GM12865 (cell line): ENCODE data around the gene RAB34.

Experiments
- DNase-seq: peaks from one replicate; pipeline ENCODE4 v3.0.0; 2010; ENCODE audit warnings: low read depth
- H3K4me3 ChIP-seq: 2 replicates; pipeline ENCODE4 v1.5.1; 2011; ENCODE audit warnings: mild to moderate bottlenecking, low read depth, low read length, control low read depth
- CTCF ChIP-seq: IDR thresholded peaks from 2 replicates; pipeline ENCODE4 v1.5.1; 2011; ENCODE audit warnings: low read length, control low read depth, low read depth, inconsistent platforms; ENCODE audit not compliant: insufficient read depth; ENCODE audit errors: missing control alignments

The RAB34 gene

GRCh38 chr17:28748852-28749515, 31.3 kb upstream of the RAB34 start:
- no peak overlapping the region for H3K4me3 ChIP-seq
- TF ChIP-seq CTCF, result no peak
- no peak for DNase-seq

GRCh38 chr17:28747801-28748750, 30.4 kb upstream of the RAB34 start:
- no peak for TF ChIP-seq CTCF
- no peak overlapping the region for H3K4me3 ChIP-seq
- DNase-seq, result no peak

DNA sequence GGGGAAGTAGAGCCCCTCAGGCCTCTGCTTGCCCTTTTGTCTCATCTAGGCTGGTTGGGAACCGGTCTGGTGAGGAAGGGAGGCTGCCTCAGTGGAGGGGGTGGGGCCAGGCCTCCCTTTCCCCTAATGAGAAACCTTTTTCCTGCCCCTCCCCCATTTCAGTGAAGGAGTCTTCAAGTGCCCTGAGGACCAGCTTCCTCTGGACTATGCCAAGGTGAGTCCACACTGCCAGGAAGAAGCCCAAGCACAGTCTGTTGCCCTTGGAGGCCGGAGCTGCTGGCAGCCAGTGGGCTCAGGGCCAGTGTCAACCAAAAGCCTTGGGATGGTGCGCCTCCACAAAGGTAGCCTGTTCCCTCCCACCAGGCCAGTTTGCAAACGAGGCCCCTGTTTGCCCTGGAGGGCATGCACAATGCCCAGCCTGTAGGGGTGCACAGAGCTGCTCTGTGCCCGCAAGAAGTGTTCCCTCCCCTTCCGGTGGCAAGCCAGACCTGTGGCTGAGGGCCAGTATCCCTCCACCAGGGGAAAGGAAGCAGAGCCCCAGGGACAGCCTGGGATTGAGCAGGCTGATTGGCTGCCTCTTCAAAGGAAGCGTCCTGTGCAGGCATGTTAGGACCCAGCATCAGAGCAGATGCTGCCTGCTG, 29.5 kb upstream of the RAB34 start:
- DNase-seq, result peak; percentile 21
- no peak for TF ChIP-seq CTCF
- peak overlapping the region; percentile 98 for H3K4me3 ChIP-seq

DNA sequence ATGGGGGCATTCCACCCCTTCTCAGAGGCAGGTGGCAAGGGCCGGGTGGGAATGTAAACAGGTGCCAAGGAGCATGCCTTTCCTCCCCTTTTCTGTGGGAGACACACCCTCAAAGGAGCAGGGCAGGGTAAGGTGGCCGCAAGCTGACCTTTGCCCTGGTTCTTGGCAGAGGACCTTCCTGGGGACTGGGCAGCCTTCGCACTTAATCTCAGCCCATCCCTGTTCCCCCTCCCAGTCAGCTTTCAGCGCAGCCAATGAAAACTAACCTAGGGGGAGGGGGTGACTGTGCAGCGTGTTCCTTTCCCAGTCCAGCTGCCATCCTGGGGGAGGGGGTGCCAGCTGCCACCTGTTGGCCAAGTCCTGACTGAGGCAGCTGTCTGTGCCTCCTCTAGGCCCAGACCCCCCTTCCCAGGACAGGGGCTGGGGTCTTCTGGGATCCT, 29.0 kb upstream of the RAB34 start:
- peak overlapping the region; percentile 98 for H3K4me3 ChIP-seq
- DNase-seq, result no peak
- TF ChIP-seq CTCF, result no peak

DNA sequence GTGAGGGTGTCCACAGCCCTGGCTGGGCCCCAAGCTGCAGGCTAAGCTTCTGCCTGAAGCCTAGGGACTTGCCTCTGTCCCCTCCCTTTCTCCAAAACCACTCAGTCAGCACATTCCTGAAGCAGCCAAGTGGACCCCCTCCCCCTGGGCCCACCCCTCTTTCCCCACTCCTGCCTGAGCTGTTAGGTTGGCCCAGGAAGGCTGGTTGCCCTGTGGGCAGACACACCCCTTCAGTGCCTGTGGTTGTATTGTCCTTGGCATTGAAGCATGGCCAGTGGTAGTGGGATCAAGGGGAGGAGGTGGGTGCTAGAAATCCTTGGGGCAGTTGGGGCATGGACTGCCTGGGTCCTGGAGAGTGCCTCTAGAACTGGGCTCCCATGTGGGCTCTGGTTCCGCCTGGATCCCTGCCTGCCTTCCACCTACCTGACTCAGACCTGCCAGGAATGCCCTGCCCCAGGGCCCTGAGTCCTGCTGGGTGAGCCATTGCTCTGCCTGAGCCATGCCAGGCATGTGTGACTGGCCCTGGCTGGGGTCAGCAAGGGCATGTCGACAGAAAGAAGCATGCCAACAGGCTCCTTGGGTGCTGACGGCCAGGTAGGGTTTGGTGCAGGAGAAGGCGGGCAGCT, 28.2 kb upstream of the RAB34 start:
- TF ChIP-seq CTCF, result no peak
- DNase-seq, result no peak

GRCh38 chr17:28744972-28745785, 27.5 kb upstream of the RAB34 start:
- peak overlapping the region; percentile 98 for H3K4me3 ChIP-seq
- TF ChIP-seq CTCF, result no peak
- peak; percentile 65 for DNase-seq

More for the DNA sequence above, 28.2 kb upstream of the RAB34 start:
- peak overlapping the region; percentile 98 for H3K4me3 ChIP-seq
